ENCODE measurements around the gene OR52B2.

Gene OR52B2

GRCh38 chr11:6216501-6216900 is 46.4 kb upstream of the OR52B2 start:
- H3K9ac ChIP-seq (ENCODE audit: low read depth, low read length, poor library complexity, severe bottlenecking): no peak overlapping the region
- no peaks in the 10 kb centered on the region for H3K27me3 ChIP-seq (ENCODE audit: insufficient read depth, low read length, poor library complexity, severe bottlenecking)
- H3K4me1 ChIP-seq (ENCODE audit: insufficient read depth, low read length, poor library complexity, severe bottlenecking): no peaks in the 10 kb centered on the region
- no peaks in the 10 kb centered on the region for H3K79me2 ChIP-seq (ENCODE audit: insufficient read depth, low read length)
- H3K9me3 ChIP-seq (ENCODE audit: insufficient read depth, low read depth, low read length): no peaks in the 10 kb centered on the region
- no peaks in the 10 kb centered on the region for H3F3A ChIP-seq (ENCODE audit: low read depth)
- no peak overlapping the region for H2AFZ ChIP-seq (ENCODE audit: low read length)
- no peaks in the 10 kb centered on the region for H4K20me1 ChIP-seq (ENCODE audit: insufficient read depth, low read length, poor library complexity, severe bottlenecking)
- no peaks in the 10 kb centered on the region for H3K9me2 ChIP-seq (replicated peaks; ENCODE audit: low read depth, low read length)
- H3K4me2 ChIP-seq (ENCODE audit: low read depth, low read length, poor library complexity, severe bottlenecking): no peak overlapping the region
- TF ChIP-seq EZH2phosphoT487 (IDR thresholded peaks at IDR 0.05; ENCODE audit: borderline replicate concordance): no peak
- TF ChIP-seq, protein P1, sequence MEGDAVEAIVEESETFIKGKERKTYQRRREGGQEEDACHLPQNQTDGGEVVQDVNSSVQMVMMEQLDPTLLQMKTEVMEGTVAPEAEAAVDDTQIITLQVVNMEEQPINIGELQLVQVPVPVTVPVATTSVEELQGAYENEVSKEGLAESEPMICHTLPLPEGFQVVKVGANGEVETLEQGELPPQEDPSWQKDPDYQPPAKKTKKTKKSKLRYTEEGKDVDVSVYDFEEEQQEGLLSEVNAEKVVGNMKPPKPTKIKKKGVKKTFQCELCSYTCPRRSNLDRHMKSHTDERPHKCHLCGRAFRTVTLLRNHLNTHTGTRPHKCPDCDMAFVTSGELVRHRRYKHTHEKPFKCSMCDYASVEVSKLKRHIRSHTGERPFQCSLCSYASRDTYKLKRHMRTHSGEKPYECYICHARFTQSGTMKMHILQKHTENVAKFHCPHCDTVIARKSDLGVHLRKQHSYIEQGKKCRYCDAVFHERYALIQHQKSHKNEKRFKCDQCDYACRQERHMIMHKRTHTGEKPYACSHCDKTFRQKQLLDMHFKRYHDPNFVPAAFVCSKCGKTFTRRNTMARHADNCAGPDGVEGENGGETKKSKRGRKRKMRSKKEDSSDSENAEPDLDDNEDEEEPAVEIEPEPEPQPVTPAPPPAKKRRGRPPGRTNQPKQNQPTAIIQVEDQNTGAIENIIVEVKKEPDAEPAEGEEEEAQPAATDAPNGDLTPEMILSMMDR (conservative IDR thresholded peaks at IDR 0.05; ENCODE audit: low read length): no peak
- H3K36me3 ChIP-seq (ENCODE audit: insufficient read depth, low read length): peaks cover 84% of the 10 kb centered on the region
- H3K4me3 ChIP-seq (ENCODE audit: low read length, poor library complexity, severe bottlenecking): no peak overlapping the region

- Histone ChIP-seq H3K27me3 (ENCODE audit: insufficient read depth, low read length, poor library complexity, severe bottlenecking) (no peaks in the 10 kb centered on the region), H4K20me1 (ENCODE audit: insufficient read depth, low read length, poor library complexity, severe bottlenecking) (no peaks in the 10 kb centered on the region), H3K4me2 (ENCODE audit: low read depth, low read length, poor library complexity, severe bottlenecking) (no peak overlapping the region), H3K36me3 (ENCODE audit: insufficient read depth, low read length) (peaks cover 74% of the 10 kb centered on the region; the same call in 1 of the 2 replicates), H3K79me2 (ENCODE audit: insufficient read depth, low read length) (no peaks in the 10 kb centered on the region), H3K9me2 (replicated peaks; ENCODE audit: low read depth, low read length) (no peaks in the 10 kb centered on the region), H2AFZ (ENCODE audit: low read length) (no peak overlapping the region), H3K4me1 (ENCODE audit: insufficient read depth, low read length, poor library complexity, severe bottlenecking) (no peaks in the 10 kb centered on the region), H3K9ac (ENCODE audit: low read depth, low read length, poor library complexity, severe bottlenecking) (no peak overlapping the region), H3K9me3 (ENCODE audit: insufficient read depth, low read depth, low read length) (no peaks in the 10 kb centered on the region), H3F3A (ENCODE audit: low read depth) (no peaks in the 10 kb centered on the region), H3K4me3 (ENCODE audit: low read length, poor library complexity, severe bottlenecking) (no peak overlapping the region)
- TF ChIP-seq, protein P1 (conservative IDR thresholded peaks at IDR 0.05; ENCODE audit: low read length): no peak
- TF ChIP-seq EZH2phosphoT487 (IDR thresholded peaks at IDR 0.05; ENCODE audit: borderline replicate concordance): no peak
These were observed 44.4 kb upstream of the OR52B2 start for GRCh38 chr11:6214530-6214929.

DNA sequence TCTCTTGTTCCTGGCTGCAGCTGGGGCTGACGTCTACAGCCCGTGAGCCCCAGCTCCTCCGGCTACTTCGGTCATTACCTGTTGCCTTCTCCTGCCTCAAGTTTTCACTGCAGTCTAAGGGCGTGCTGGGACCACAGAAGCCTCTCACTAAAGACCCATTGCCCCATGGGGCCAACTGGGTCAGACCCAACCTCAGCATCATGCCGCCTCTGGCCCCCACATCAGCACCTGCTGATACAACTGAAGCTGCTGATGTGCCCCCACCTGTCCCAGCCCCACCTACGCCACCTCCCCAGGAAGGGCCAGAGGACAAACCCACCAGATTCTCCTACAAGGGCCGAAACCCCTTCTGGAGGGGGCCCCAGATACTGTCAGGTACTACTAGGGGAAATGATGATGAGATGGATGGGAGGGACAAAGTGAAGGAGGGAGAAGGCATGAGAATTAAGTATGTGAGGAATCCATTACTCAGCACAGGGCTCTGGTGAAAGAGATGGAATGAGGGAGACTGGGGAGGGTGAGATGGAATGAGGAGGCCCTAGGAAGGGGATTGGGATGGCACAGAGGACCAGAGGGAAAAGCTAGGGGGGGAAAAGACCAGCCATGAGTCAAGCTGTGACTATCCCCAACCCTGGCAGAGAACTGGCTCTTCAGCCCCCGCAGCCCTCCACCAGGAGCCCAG is 40.3 kb upstream of the OR52B2 start:
- Histone ChIP-seq H3K79me2 (ENCODE audit: insufficient read depth, low read length) (no peaks in the 10 kb centered on the region), H2AFZ (ENCODE audit: low read length) (no peak overlapping the region), H3K27me3 (ENCODE audit: insufficient read depth, low read length, poor library complexity, severe bottlenecking) (no peaks in the 10 kb centered on the region), H3K4me2 (ENCODE audit: low read depth, low read length, poor library complexity, severe bottlenecking) (no peak overlapping the region), H4K20me1 (ENCODE audit: insufficient read depth, low read length, poor library complexity, severe bottlenecking) (no peaks in the 10 kb centered on the region), H3F3A (ENCODE audit: low read depth) (no peaks in the 10 kb centered on the region), H3K9me2 (replicated peaks; ENCODE audit: low read depth, low read length) (no peaks in the 10 kb centered on the region), H3K9me3 (ENCODE audit: insufficient read depth, low read depth, low read length) (no peaks in the 10 kb centered on the region), H3K9ac (ENCODE audit: low read depth, low read length, poor library complexity, severe bottlenecking) (no peak overlapping the region), H3K4me1 (ENCODE audit: insufficient read depth, low read length, poor library complexity, severe bottlenecking) (no peaks in the 10 kb centered on the region), H3K36me3 (ENCODE audit: insufficient read depth, low read length) (peaks cover 33% of the 10 kb centered on the region; the same call in 1 of the 2 replicates), H3K4me3 (ENCODE audit: low read length, poor library complexity, severe bottlenecking) (no peak overlapping the region)
- TF ChIP-seq, protein P1 (conservative IDR thresholded peaks at IDR 0.05; ENCODE audit: low read length): no peak
- no peak for TF ChIP-seq EZH2phosphoT487 (IDR thresholded peaks at IDR 0.05; ENCODE audit: borderline replicate concordance)
